ENCODE results near the gene RIPOR3.
"Not testable (repeated sequence)": the region's sequence is repeated elsewhere in the genome, so short reads cannot be mapped to it uniquely, and the experiment has no call there.

The RIPOR3 gene

GRCh38 chr20:50547964-50548363 lies 143.4 kb downstream of the RIPOR3 start:
- no peak for DNase-seq

GRCh38 chr20:50546729-50547314 lies 144.5 kb downstream of the RIPOR3 start:
- no peak for DNase-seq

DNA sequence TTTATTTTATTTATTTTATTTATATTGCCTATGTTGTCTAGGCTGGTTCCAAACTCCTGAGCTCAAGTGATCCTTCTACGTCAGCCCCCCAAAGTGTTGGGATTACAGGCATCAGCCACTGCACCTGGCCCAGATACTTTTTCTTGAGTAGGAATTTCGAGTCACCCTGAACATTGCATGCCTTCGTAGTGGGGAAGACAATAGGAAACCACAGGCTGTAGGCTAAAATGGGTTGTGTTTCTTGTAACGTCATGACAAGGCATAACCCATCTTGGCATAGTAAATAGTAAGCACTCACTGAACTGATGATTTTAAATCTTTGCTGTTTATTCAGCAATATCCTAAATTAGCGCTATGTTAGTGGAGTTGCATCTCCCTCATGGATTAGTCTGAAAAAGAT lies 146.2 kb downstream of the RIPOR3 start:
- DNase-seq, result no peak

DNA sequence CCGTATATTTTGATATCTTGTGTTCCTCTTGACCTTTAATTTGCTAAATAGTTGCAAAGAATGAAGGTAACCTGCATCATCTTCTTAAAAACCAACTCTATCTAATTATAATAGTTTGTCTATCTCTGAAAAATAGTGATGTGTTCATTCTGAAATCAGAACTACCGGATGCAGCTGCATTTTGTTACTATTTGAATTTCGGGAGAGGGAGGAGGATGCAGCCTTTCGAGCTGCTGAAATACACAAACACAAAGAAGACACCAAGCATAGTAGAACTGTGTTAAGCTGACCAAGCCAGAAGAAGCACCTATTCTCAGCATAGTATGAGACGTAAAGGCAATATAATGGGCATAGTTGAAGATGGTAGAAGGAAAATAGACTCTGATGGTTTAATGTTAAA lies 148.0 kb downstream of the RIPOR3 start:
- no peak for DNase-seq

DNA sequence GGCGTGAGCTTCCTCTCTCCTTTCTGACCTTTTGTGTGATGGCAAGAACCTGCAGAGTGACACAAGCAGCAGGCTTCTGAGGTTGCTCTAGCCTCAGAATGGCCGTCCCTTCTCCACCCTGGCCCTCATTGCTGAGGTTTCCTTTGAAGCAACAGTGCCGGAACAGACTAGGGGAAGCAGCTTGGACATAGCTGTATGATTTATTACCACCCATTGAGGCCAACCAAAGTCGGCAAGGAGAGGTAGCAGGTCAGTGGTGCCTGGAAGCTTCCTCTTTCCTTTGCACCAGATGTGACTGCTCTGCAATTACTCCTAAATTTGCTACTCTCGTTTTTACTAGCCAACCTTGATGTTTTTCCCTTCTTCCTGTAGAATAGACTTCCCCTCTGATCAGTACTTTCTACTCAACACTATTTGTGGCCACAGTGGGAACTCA lies 149.7 kb downstream of the RIPOR3 start:
- DNase-seq, result no peak

DNA sequence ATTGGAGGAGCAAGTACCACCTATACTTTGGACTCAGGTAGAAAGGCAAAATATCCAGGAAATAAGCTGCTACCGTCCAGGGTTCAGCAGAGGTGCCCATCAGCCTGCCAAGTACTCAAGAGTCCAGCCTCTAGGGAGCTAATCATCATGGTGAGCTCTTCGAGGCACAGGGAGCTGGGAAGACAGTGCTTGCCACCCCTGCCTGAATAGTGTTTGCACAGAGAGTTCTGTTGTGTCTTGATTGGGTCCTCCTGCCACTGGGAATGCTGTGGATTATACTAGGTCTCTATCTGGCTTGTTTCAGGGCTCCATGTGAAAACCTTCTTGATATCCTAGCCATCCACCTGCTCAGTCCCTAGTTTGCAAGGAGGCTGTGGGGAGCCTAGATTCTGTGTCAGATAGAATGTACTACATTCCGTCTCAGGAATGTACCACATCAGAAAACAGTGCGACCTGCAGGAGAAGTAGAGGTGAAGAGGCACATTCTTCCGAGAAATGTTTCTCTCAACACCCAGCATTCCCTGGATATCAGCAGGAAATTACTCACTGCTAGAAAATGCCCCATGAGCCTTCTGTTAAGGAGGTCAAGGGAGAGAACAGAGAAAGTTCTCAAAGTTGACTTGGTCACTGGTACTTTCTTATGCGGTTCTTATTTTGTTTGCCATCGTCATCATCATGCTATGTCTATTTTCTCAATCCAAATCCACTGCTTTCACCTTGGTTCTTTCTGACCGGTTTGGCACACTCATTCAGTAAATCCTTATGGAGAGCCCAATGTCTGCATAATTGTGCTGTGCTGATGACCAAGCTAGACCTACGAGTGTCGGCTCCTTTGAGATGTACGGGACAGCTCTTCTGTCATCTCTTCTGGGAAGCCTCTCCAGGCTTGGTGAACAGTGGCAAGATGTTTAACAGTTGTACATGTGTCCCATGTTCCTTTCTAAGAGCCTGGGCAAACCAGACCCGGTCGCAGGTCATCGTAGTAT lies 150.4 kb downstream of the RIPOR3 start:
- no peak for DNase-seq

GRCh38 chr20:50539798-50540197 lies 151.5 kb downstream of the RIPOR3 start:
- DNase-seq, result not testable (repeated sequence)

DNA sequence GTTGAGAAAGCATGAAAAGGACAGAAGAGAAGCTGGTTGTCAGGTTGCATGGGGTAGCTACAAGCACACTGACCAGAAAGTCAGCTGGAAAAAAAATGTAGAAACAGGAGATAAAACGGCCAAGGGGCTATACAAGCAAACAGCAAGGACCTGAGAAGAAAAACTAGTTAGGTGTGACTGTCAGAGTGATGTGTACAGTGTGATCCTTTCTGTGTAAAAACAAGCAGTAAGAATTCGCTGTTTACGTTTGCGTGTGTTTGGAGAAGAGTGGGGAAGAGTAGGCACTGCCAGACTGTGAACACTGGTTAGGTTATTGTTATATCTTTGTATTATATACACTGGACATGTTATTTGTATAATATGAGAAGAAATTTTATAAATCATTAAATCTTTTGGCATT lies 153.1 kb downstream of the RIPOR3 start:
- DNase-seq, result no peak

DNA sequence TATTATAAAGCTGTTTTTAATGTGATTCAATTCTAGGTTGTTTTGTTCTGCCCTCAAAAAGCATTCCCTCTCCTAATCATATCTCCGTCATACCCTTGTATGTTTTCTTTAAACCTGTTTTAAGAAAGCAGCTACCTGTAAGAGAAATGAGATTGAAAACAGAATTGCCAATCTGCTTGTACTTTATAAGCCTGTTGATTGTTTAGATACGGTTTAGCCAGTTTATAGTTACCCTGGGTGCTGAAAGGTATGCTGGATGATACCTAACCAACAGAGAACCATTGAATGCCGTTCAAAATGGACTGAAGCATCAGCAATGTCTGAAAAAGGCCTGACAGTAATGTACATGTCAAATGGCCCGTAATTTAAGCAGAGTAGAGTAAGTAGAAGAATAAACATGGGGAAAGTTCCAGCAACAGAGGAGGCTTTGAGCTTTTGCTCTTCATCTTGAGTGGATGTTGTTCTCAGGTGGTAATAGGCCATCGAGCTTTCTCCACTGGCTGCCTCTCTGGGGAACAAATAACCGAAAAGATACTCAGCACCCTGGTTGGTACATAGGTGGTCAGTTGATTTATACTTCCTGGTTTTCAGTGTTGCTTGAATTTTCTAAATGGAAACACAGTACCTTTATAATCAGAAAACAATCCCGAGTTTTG lies 153.7 kb downstream of the RIPOR3 start:
- DNase-seq, result no peak

- no peak for DNase-seq
Observed at GRCh38 chr20:50536333-50536732, 155.0 kb downstream of the RIPOR3 start.
